Naive thymus-derived CD4-positive, alpha-beta T cell (primary cell): Measurements from ENCODE around the gene PRPF39. TPM values are rescaled to one million over a fixed set of nuclear protein-coding genes. Genes with fewer than 3 reads are reported as not detected.

Source experiments
- ATAC-seq: fragments of 150-1000 bp; cut with Tn5 transposase; 2 replicates; pipeline ENCODE4 v1.10.0; 2021; ENCODE audit warnings: mild to moderate bottlenecking, moderate library complexity
- CTCF ChIA-PET: fragments of 350-600 bp; sonication (Branson Sonifier 250); formaldehyde crosslinking; loops from one replicate; lab custom pipeline; 2021; ENCODE audit warnings: antibody characterized with exemption; lab: Charles Lee
- POLR2A ChIA-PET: fragments of 350-600 bp; sonication (Branson Sonifier 250); formaldehyde crosslinking; loops from one replicate; lab custom pipeline; 2021; ENCODE audit warnings: antibody characterized with exemption, inconsistent platforms; lab: Charles Lee
- DNase-seq, 9 donors: peaks; one replicate each; pipeline versions ENCODE4 v3.0.0 to v3.0.0-alpha.2; 2020 to 2022; ENCODE audit warnings: mixed read lengths in 1 of 9
- H3K27ac ChIP-seq: one replicate; pipeline ENCODE4 v1.7.0; 2013; ENCODE audit warnings: mild to moderate bottlenecking, low read depth, low read length, moderate library complexity
- H3K27me3 ChIP-seq, 2 donors: one replicate each; pipeline ENCODE4 v1.7.0; 2013; ENCODE audit warnings: low read length in 2 of 2, mild to moderate bottlenecking in 2 of 2, moderate library complexity in 2 of 2; ENCODE audit not compliant: control insufficient read depth in 2 of 2, insufficient read depth in 2 of 2
- H3K36me3 ChIP-seq, 3 experiments: 1 replicate in 2 of 3; 2 replicates in 1 of 3; pipeline ENCODE4 v1.7.0; 2013; ENCODE audit warnings: low read length in 3 of 3, mild to moderate bottlenecking in 3 of 3, moderate library complexity in 1 of 3; ENCODE audit not compliant: insufficient read depth in 3 of 3, control insufficient read depth in 2 of 3
- H3K4me1 ChIP-seq, 2 donors: one replicate each; pipeline ENCODE4 v1.7.0; 2013; ENCODE audit warnings: low read length in 2 of 2, mild to moderate bottlenecking in 2 of 2, moderate library complexity in 1 of 2; ENCODE audit not compliant: control insufficient read depth in 2 of 2, insufficient read depth in 2 of 2
- H3K4me3 ChIP-seq: 2 replicates; pipeline ENCODE4 v1.7.0; 2013; ENCODE audit warnings: mild to moderate bottlenecking, low read length
- H3K9me3 ChIP-seq, 3 experiments: 1 replicate in 2 of 3; 2 replicates in 1 of 3; pipeline ENCODE4 v1.7.0; 2013; ENCODE audit warnings: low read length in 3 of 3; ENCODE audit not compliant: control insufficient read depth in 2 of 3
- H3K27ac Mint-ChIP-seq, 9 donors: one replicate each; pipeline ENCODE4 v1.8.0; 2020 to 2022; ENCODE audit warnings: mixed read lengths in 9 of 9, mild to moderate bottlenecking in 8 of 9, moderate library complexity in 5 of 9, inconsistent platforms in 2 of 9
- H3K27me3 Mint-ChIP-seq, 5 donors: one replicate each; pipeline ENCODE4 v1.8.0; 2021 to 2022; ENCODE audit warnings: mixed read lengths in 5 of 5, mild to moderate bottlenecking in 1 of 5
- H3K36me3 Mint-ChIP-seq, 5 donors: one replicate each; pipeline ENCODE4 v1.8.0; 2020 to 2022; ENCODE audit warnings: mixed read lengths in 5 of 5, mild to moderate bottlenecking in 3 of 5, inconsistent platforms in 1 of 5
- H3K4me1 Mint-ChIP-seq, 7 donors: one replicate each; pipeline ENCODE4 v1.8.0; 2020 to 2022; ENCODE audit warnings: mixed read lengths in 7 of 7, mild to moderate bottlenecking in 3 of 7, inconsistent platforms in 1 of 7
- H3K4me3 Mint-ChIP-seq, 10 donors: one replicate each; pipeline ENCODE4 v1.8.0; 2020 to 2022; ENCODE audit warnings: mild to moderate bottlenecking in 10 of 10, mixed read lengths in 10 of 10, moderate library complexity in 6 of 10, inconsistent platforms in 2 of 10
- H3K9me3 Mint-ChIP-seq, 11 donors: one replicate each; pipeline ENCODE4 v1.8.0; 2020 to 2022; ENCODE audit warnings: mixed read lengths in 11 of 11, mild to moderate bottlenecking in 4 of 11, inconsistent platforms in 1 of 11, moderate library complexity in 1 of 11
- intact Hi-C, 2 donors: fragments of 100-400 bp; cut with micrococcal nuclease; formaldehyde crosslinking; loops; one replicate each; pipeline ENCODE4 v1.15.1; 2023
- polyA plus RNA-seq, 2 donors: library from polyadenylated mRNA; unstranded; fragments of 300-500 nt; fragmentation: Illumina TruSeq; gene quantifications; one replicate each; pipeline ENCODE4 v1.2.3, GENCODE V29; 2021
- total RNA-seq, 6 experiments: library from RNA in 5 of 6; stranded (reverse) in 5 of 6; gene quantifications; 1 replicate in 5 of 6; 2 replicates in 1 of 6; pipeline ENCODE4 v1.2.3 and lab custom pipeline; 2021 to 2026

Gene PRPF39
- total and polyA plus RNA-seq, 7 experiments from 2014 or later = 10.5 to 81.8 (median 53.9) TPM

GRCh38 chr14:45150386-45150890 is 66.5 kb downstream of the PRPF39 start:
- no peak for ATAC-seq
- no peaks in the 10 kb centered on the region for H3K9me3 ChIP-seq
- intact Hi-C loops = no loop called here
- no peaks in the 10 kb centered on the region for H3K4me1 ChIP-seq
- Mint-ChIP-seq H3K9me3 (no peaks in the 10 kb centered on the region), H3K27me3 (no peaks in the 10 kb centered on the region), H3K27ac (no peak overlapping the region), H3K4me1 (peaks cover 0 to 6% (median 0%) of the 10 kb centered on the region in 7 donors), H3K4me3 (no peak overlapping the region), H3K36me3 (peaks cover 4 to 25% (median 10%) of the 10 kb centered on the region in 5 donors)
- H3K36me3 ChIP-seq = peaks cover 0 to 6% (median 0%) of the 10 kb centered on the region in 3 experiments
- no peaks in the 10 kb centered on the region for H3K27me3 ChIP-seq
- H3K27ac ChIP-seq = no peak overlapping the region
- POLR2A ChIA-PET = interaction anchor here (0.6 to 0.8 kb wide), 2 partner anchors 11 to 254 kb away, joined by 3 read pairs; no protein-coding TSS in a partner anchor
- no peak overlapping the region for H3K4me3 ChIP-seq
- CTCF ChIA-PET = no interaction called here
- DNase-seq = no peak

DNA sequence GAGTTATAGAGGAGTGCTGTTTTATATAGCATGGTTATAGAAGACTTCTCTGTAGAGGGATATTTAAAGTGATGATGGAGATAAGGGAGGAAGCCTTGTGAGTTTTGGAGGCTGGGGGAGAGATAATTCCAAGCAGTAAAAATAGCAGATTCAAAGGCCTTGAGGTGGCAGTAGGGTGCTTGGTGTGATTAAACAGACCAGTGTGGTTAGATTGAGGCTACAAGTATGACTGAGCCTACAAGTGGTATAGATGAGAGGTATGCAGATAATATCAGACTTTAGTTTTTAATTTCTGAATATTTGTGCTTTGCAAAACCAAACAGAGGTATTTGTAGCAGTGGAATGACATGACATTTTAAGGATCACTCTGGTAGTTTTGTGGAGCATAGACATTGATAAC is 72.2 kb downstream of the PRPF39 start:
- intact Hi-C loops = loop anchor here in 1 of 2 donors (1.0 kb wide), 1 partner anchor 112 kb away; no protein-coding TSS in a partner anchor
- Histone ChIP-seq H3K36me3 (peaks cover 0 to 3% (median 0%) of the 10 kb centered on the region in 3 experiments), H3K9me3 (no peaks in the 10 kb centered on the region), H3K4me1 (no peaks in the 10 kb centered on the region), H3K27ac (no peak overlapping the region), H3K4me3 (no peak overlapping the region), H3K27me3 (no peaks in the 10 kb centered on the region)
- DNase-seq (no peak), ATAC-seq (no peak)
- no peaks in the 10 kb centered on the region for H3K27me3 Mint-ChIP-seq
- POLR2A ChIA-PET = no interaction called here
- no peak overlapping the region for H3K27ac Mint-ChIP-seq
- peaks cover 0 to 6% (median 0%) of the 10 kb centered on the region in 7 donors for H3K4me1 Mint-ChIP-seq
- no peak overlapping the region for H3K4me3 Mint-ChIP-seq
- CTCF ChIA-PET = no interaction called here
- peaks cover 0 to 17% (median 4%) of the 10 kb centered on the region in 5 donors for H3K36me3 Mint-ChIP-seq
- H3K9me3 Mint-ChIP-seq = no peaks in the 10 kb centered on the region

Other genes with a start within 250 kb of the PRPF39 start
- 10 to 100 TPM; 22.1 to 50.2 (median 41.4) TPM for gene KLHL28, start 122.2 kb upstream of the PRPF39 start, total RNA-seq
- 10 to 100 TPM; 41.0 to 48.9 TPM for gene KLHL28, start 122.2 kb upstream of the PRPF39 start, polyA plus RNA-seq
- gene TOGARAM1, start 121.9 kb upstream of the PRPF39 start, total RNA-seq = 10 to 100 TPM; 11.0 to 17.5 (median 15.0) TPM
- 10 to 100 TPM in 1 of 2 donors, 1 to 10 TPM in 1; 8.7 to 12.0 TPM for gene TOGARAM1, start 121.9 kb upstream of the PRPF39 start, polyA plus RNA-seq
- 10 to 100 TPM; 31.7 to 66.2 (median 55.4) TPM for gene FKBP3, start 50.4 kb downstream of the PRPF39 start, total RNA-seq
- 10 to 100 TPM; 48.9 to 82.6 TPM for gene FKBP3, start 50.4 kb downstream of the PRPF39 start, polyA plus RNA-seq
- gene FANCM, start 51.8 kb downstream of the PRPF39 start, total RNA-seq = 10 to 100 TPM in 2 of 5 experiments, 1 to 10 TPM in 3; 9.1 to 12.3 (median 9.8) TPM
- gene FANCM, start 51.8 kb downstream of the PRPF39 start, polyA plus RNA-seq = 1 to 10 TPM; 6.9 to 9.0 TPM
- 10 to 100 TPM; 15.6 to 64.9 (median 29.4) TPM for gene MIS18BP1, start 169.1 kb downstream of the PRPF39 start, total RNA-seq
- gene MIS18BP1, start 169.1 kb downstream of the PRPF39 start, polyA plus RNA-seq = 10 to 100 TPM; 12.6 to 14.6 TPM